H1 (cell line): ENCODE data around the gene COTL1. TPM values are rescaled to one million over a fixed set of nuclear protein-coding genes. Genes with fewer than 3 reads are reported as not detected.

Experiments
- CTCF ChIA-PET: fragments of 300-600 bp; sonication (Branson Sonifier 250); formaldehyde crosslinking; loops from one replicate; lab custom pipeline; 2021; ENCODE audit not compliant: partially characterized antibody; lab: Charles Lee
- POLR2A ChIA-PET: fragments of 300-600 bp; sonication (Branson Sonifier 250); formaldehyde crosslinking; loops from one replicate; lab custom pipeline; 2021; ENCODE audit warnings: inconsistent platforms; ENCODE audit not compliant: partially characterized antibody; lab: Charles Lee
- DNase-seq, 2 experiments: peaks; one replicate each; pipeline versions ENCODE4 v3.0.0 to v3.0.0-alpha.2; 2010 to 2022; ENCODE audit warnings: low spot score in 2 of 2, low read depth in 1 of 2, mixed read lengths in 1 of 2
- FAIRE-seq: peaks from 2 replicates; lab custom pipeline; 2011; peaks lifted over from hg19 to GRCh38; lab: Jason Lieb, UNC
- H2AFZ ChIP-seq: 2 replicates; pipeline ENCODE4 v1.8.1; 2012; ENCODE audit warnings: low read length, inconsistent platforms
- H2AK5ac ChIP-seq: 2 replicates; pipeline ENCODE4 v1.6.1; 2013; ENCODE audit warnings: low read depth, low read length
- H2BK120ac ChIP-seq: replicated peaks from 2 replicates; pipeline ENCODE3; 2013; ENCODE audit warnings: low read depth, low read length, inconsistent platforms
- H2BK12ac ChIP-seq: 2 replicates; pipeline ENCODE4 v1.6.1; 2013; ENCODE audit warnings: low read depth, low read length
- H2BK15ac ChIP-seq: 2 replicates; pipeline ENCODE4 v1.6.1; 2013; ENCODE audit warnings: low read length
- H2BK20ac ChIP-seq: 2 replicates; pipeline ENCODE4 v1.6.1; 2013; ENCODE audit warnings: low read length
- H2BK5ac ChIP-seq: 2 replicates; pipeline ENCODE4 v1.6.1; 2013; ENCODE audit warnings: low read depth, low read length
- H3K14ac ChIP-seq: 2 replicates; pipeline ENCODE4 v1.6.1; 2013; ENCODE audit warnings: inconsistent platforms; ENCODE audit not compliant: insufficient read length
- H3K18ac ChIP-seq: 2 replicates; pipeline ENCODE4 v1.6.1; 2013; ENCODE audit warnings: low read length; ENCODE audit errors: extremely low read depth
- H3K23ac ChIP-seq: 2 replicates; pipeline ENCODE4 v1.6.1; 2013; ENCODE audit warnings: inconsistent platforms; ENCODE audit not compliant: insufficient read length
- H3K23me2 ChIP-seq: 2 replicates; pipeline ENCODE4 v1.6.1; 2013; ENCODE audit warnings: low read depth, low read length
- H3K27ac ChIP-seq: 2 replicates; pipeline ENCODE4 v1.6.1; 2011; ENCODE audit warnings: low read depth, low read length, inconsistent platforms
- H3K27me3 ChIP-seq, 4 experiments: replicated peaks in 1 of 4; 1 replicate in 1 of 4; 2 replicates in 3 of 4; pipeline versions ENCODE4 v1.6.1 to v1.8.1; 2011 to 2013; ENCODE audit warnings: low read length in 3 of 4, mild to moderate bottlenecking in 3 of 4, inconsistent platforms in 2 of 4, mixed read lengths in 2 of 4, moderate library complexity in 1 of 4; ENCODE audit not compliant: control insufficient read depth in 3 of 4, insufficient read depth in 3 of 4; ENCODE audit errors: extremely low read depth in 1 of 4
- H3K36me3 ChIP-seq, 4 experiments: 2 replicates each; pipeline versions ENCODE4 v1.6.1 to v1.8.1; 2011 to 2013; ENCODE audit warnings: mild to moderate bottlenecking in 4 of 4, low read length in 3 of 4, moderate library complexity in 2 of 4, control low read depth in 1 of 4, inconsistent platforms in 1 of 4; ENCODE audit not compliant: insufficient read depth in 4 of 4, control insufficient read depth in 2 of 4
- H3K4ac ChIP-seq: replicated peaks from 2 replicates; pipeline ENCODE3; 2013; ENCODE audit warnings: low read length, low read depth, mixed read lengths, inconsistent platforms; ENCODE audit not compliant: insufficient read length
- H3K4me1 ChIP-seq, 4 experiments: replicated peaks in 1 of 4; 1 replicate in 1 of 4; 2 replicates in 3 of 4; pipeline versions ENCODE4 v1.6.1 to v1.8.1; 2011 to 2013; ENCODE audit warnings: low read length in 3 of 4, inconsistent platforms in 2 of 4, mixed read lengths in 1 of 4; ENCODE audit not compliant: insufficient read depth in 4 of 4, control insufficient read depth in 3 of 4
- H3K4me2 ChIP-seq, 2 experiments: 2 replicates each; pipeline versions ENCODE4 v1.6.1 to v1.8.1; 2011 to 2013; ENCODE audit warnings: low read depth in 2 of 2, low read length in 2 of 2, control low read depth in 1 of 2, inconsistent platforms in 1 of 2, mild to moderate bottlenecking in 1 of 2; ENCODE audit not compliant: insufficient read depth in 1 of 2
- H3K4me3 ChIP-seq, 4 experiments: fragments of 200-600, 300-600 bp in 1 of 4; sonication (generic), shearing (Covaris generic), sonication (Bioruptor Twin) in 1 of 4; 2 replicates each; pipeline versions ENCODE4 v1.5.1 to v1.8.1; 2011 to 2016; ENCODE audit warnings: low read length in 4 of 4, low read depth in 3 of 4, control low read depth in 2 of 4, inconsistent platforms in 2 of 4, mild to moderate bottlenecking in 2 of 4, mixed read lengths in 1 of 4, moderate library complexity in 1 of 4; ENCODE audit not compliant: insufficient read depth in 2 of 4; ENCODE audit errors: extremely low read depth in 1 of 4
- H3K56ac ChIP-seq: replicated peaks from 2 replicates; pipeline ENCODE3; 2013; ENCODE audit warnings: low read depth, mild to moderate bottlenecking, mixed read lengths, low read length, inconsistent platforms; ENCODE audit not compliant: insufficient read length
- H3K79me1 ChIP-seq: 2 replicates; pipeline ENCODE4 v1.6.1; 2013; ENCODE audit warnings: low read depth, low read length, control low read depth
- H3K79me2 ChIP-seq, 2 experiments: 2 replicates each; pipeline versions ENCODE4 v1.6.1 to v1.8.1; 2012 to 2013; ENCODE audit warnings: low read length in 2 of 2, mild to moderate bottlenecking in 2 of 2, inconsistent platforms in 1 of 2; ENCODE audit not compliant: insufficient read depth in 2 of 2, control insufficient read depth in 1 of 2
- H3K9ac ChIP-seq, 4 experiments: replicated peaks in 1 of 4; 1 replicate in 1 of 4; 2 replicates in 3 of 4; pipeline versions ENCODE4 v1.6.1 to v1.8.1; 2011 to 2013; ENCODE audit warnings: low read depth in 3 of 4, low read length in 3 of 4, control low read depth in 2 of 4, mild to moderate bottlenecking in 2 of 4, moderate library complexity in 2 of 4, inconsistent platforms in 1 of 4; ENCODE audit errors: extremely low read depth in 1 of 4
- H3K9me3 ChIP-seq, 2 experiments: 2 replicates each; pipeline versions ENCODE4 v1.6.1 to v1.8.1; 2012 to 2013; ENCODE audit warnings: mild to moderate bottlenecking in 2 of 2, moderate library complexity in 2 of 2, control low read depth in 1 of 2, inconsistent platforms in 1 of 2, low read depth in 1 of 2, low read length in 1 of 2, mixed read lengths in 1 of 2; ENCODE audit not compliant: insufficient read depth in 2 of 2
- H4K20me1 ChIP-seq, 2 experiments: replicated peaks in 1 of 2; 2 replicates each; pipeline versions ENCODE3 to v1.8.1; 2011 to 2013; ENCODE audit warnings: inconsistent platforms in 2 of 2, low read length in 2 of 2, mild to moderate bottlenecking in 1 of 2; ENCODE audit not compliant: insufficient read depth in 2 of 2, control insufficient read depth in 1 of 2
- H4K5ac ChIP-seq: 2 replicates; pipeline ENCODE4 v1.6.1; 2013; ENCODE audit warnings: low read length, low read depth, mixed read lengths, inconsistent platforms; ENCODE audit not compliant: insufficient read length
- H4K8ac ChIP-seq: 2 replicates; pipeline ENCODE4 v1.8.0; 2013; ENCODE audit warnings: mild to moderate bottlenecking, moderate library complexity, low read length, inconsistent platforms; ENCODE audit not compliant: insufficient read depth; ENCODE audit errors: extremely low read depth
- H4K91ac ChIP-seq: replicated peaks from 2 replicates; pipeline ENCODE3; 2013; ENCODE audit warnings: low read length, mixed read lengths, inconsistent platforms; ENCODE audit not compliant: insufficient read length
- BRCA1 ChIP-seq: IDR thresholded peaks from 2 replicates; pipeline ENCODE4 v1.6.1; 2012; ENCODE audit warnings: low read depth, low read length, improper control_type of control experiment
- CTBP2 ChIP-seq: IDR thresholded peaks from 2 replicates; pipeline ENCODE4 v1.7.0; 2011; ENCODE audit warnings: borderline replicate concordance, mild to moderate bottlenecking, moderate library complexity, mixed read lengths, low read length; ENCODE audit not compliant: insufficient read depth, insufficient read length
- EZH2 ChIP-seq: fragments of 200-600 bp; sonication (generic); IDR thresholded peaks from 2 replicates; pipeline ENCODE4 v1.7.1; 2012; ENCODE audit warnings: low read depth, mild to moderate bottlenecking, moderate library complexity, low read length, inconsistent platforms; ENCODE audit not compliant: severe bottlenecking
- JUND ChIP-seq: IDR thresholded peaks from 2 replicates; pipeline ENCODE4 v1.6.1; 2011; ENCODE audit warnings: mild to moderate bottlenecking, improper control_type of control experiment, low read length
- NRF1 ChIP-seq: IDR thresholded peaks from 2 replicates; pipeline ENCODE4 v1.6.1; 2011; ENCODE audit warnings: mild to moderate bottlenecking, low read depth, low read length, improper control_type of control experiment
- RBBP5 ChIP-seq: IDR thresholded peaks from 2 replicates; pipeline ENCODE4 v1.7.1; 2012; ENCODE audit warnings: low read depth, mild to moderate bottlenecking, inconsistent platforms, low read length, moderate library complexity, borderline replicate concordance
- RNF2 ChIP-seq: fragments of 200-900, 300-1000 bp; sonication (generic); IDR thresholded peaks from 2 replicates; pipeline ENCODE4 v1.7.1; 2016; ENCODE audit warnings: borderline replicate concordance, low read depth, mild to moderate bottlenecking, antibody characterized with exemption, low read length; ENCODE audit not compliant: poor library complexity, severe bottlenecking; ENCODE audit errors: missing control alignments
- SIRT6 ChIP-seq: IDR thresholded peaks from one replicate; pipeline ENCODE4 v1.7.1; 2012; ENCODE audit warnings: low read length, inconsistent platforms
- TAF7 ChIP-seq: optimal IDR thresholded peaks from 2 replicates; pipeline ENCODE3; 2011; ENCODE audit warnings: low read depth, mild to moderate bottlenecking, inconsistent platforms, low read length, moderate library complexity, borderline replicate concordance
- YY1 ChIP-seq: IDR thresholded peaks from 2 replicates; pipeline ENCODE4 v1.6.1; 2011; ENCODE audit warnings: low read depth, mild to moderate bottlenecking, low read length
- WGBS, 2 experiments: shearing (Covaris generic) in 1 of 2; methylation state at CpG; one replicate each; pipeline versions ENCODE4 v1.1.6 to v1.1.7; 2013 to 2015; ENCODE audit warnings: low lambda C conversion rate in 2 of 2, mixed read lengths in 2 of 2, inconsistent platforms in 1 of 2, low coverage in 1 of 2, missing lambda C conversion rate in 1 of 2; ENCODE audit not compliant: insufficient replicate concordance in 2 of 2, insufficient coverage in 1 of 2, insufficient read length in 1 of 2; ENCODE audit errors: extremely low coverage in 1 of 2, missing lambda C conversion rate in 1 of 2; 5-methylcytosine and 5-hydroxymethylcytosine counted together
- polyA plus RNA-seq, 7 experiments: library from polyadenylated mRNA; depleted of rRNA in 3 of 7; stranded (reverse) in 5 of 7; unstranded in 2 of 7; fragments of >200 nt in 5 of 7; fragments of 200-250 nt in 2 of 7; gene quantifications; 1 replicate in 5 of 7; 2 replicates in 1 of 7; 4 replicates in 1 of 7; pipeline versions ENCODE4 v1.2.1 to v1.2.3, GENCODE V29; 2011 to 2013; ENCODE audit warnings: missing spikeins in 2 of 7, mixed read lengths in 2 of 7
- total RNA-seq: library from RNA; stranded (reverse); fragmentation: NEBNext Ultra II Directional; extraction: Animal tissue kit (Norgen Biotek cat#: 25700); gene quantifications from 2 replicates; pipeline ENCODE4 v1.2.1, GENCODE V29; 2021
- TF ChIP-seq, protein P1 (sequence below): IDR thresholded peaks from 2 replicates; pipeline ENCODE4 v1.6.1; 2011; ENCODE audit warnings: low read length, improper control_type of control experiment
- TF ChIP-seq, protein P2 (sequence below): IDR thresholded peaks from 2 replicates; pipeline ENCODE4 v1.6.1; 2012; ENCODE audit warnings: inconsistent platforms

The COTL1 gene
- total and polyA plus RNA-seq, 2 of the 8 experiments (the other 6 are each of a cell fraction or from before 2014, with no cell fraction given), result 59.2 to 183 TPM

DNA sequence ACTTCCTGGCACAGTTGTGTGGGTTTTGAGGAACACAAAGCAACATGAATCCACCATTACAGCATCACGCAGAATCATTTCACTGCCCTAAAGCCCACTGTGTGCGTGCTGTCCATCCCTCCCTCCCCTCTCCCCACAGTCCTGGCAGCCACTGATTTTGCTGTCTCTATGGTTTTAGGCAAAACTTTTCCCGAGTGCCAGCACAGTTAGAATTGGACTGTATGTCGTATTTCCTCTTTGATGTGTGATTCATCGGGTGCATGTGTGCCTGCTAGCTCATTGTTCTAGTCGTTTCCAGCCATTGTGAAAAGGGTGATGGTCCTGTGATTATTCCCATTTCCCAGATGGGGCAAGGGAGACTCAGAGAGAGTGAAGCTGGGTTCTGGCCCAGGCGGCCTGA, 43.1 kb upstream of the COTL1 start:
- H3K27ac ChIP-seq, result no peak overlapping the region
- ChIA-PET POLR2A (interaction anchor here (1.1 kb wide), 1 partner anchor 8 kb away, joined by 3 read pairs; no protein-coding TSS in a partner anchor), CTCF (interaction anchor here (1.3 to 4.7 kb wide), 5 partner anchors 12 to 65 kb away, joined by 3 to 44 read pairs (median 4); no protein-coding TSS in a partner anchor)
- no peaks in the 10 kb centered on the region for H3K9me3 ChIP-seq
- H3K4me3 ChIP-seq, result no peak overlapping the region
- H2BK120ac ChIP-seq, result no peak overlapping the region
- H4K8ac ChIP-seq, result no peak overlapping the region
- H3K18ac ChIP-seq, result no peak overlapping the region
- DNase-seq (no peak), FAIRE-seq (no peak)
- H3K4me1 ChIP-seq, result peaks cover 0 to 5% (median 0%) of the 10 kb centered on the region in 4 experiments; a peak in 1 of 7 replicates
- H2BK15ac ChIP-seq, result no peak overlapping the region
- H3K79me2 ChIP-seq, result no peaks in the 10 kb centered on the region
- 91% methylated on average over 7 of the region's 7 CpGs; no CpG with 5 or more reads in 1 of the 2 experiments for WGBS, 2 experiments
- no peaks in the 10 kb centered on the region for H3K23me2 ChIP-seq
- H2BK12ac ChIP-seq, result no peak overlapping the region
- no peaks in the 10 kb centered on the region for H3K27me3 ChIP-seq
- H3K9ac ChIP-seq, result no peak overlapping the region
- peaks cover 8 to 24% (median 19%) of the 10 kb centered on the region in 4 experiments; a peak in 6 of 8 replicates for H3K36me3 ChIP-seq
- H4K5ac ChIP-seq, result no peak overlapping the region
- no peak overlapping the region for H2BK5ac ChIP-seq
- no peak overlapping the region for H4K91ac ChIP-seq
- H4K20me1 ChIP-seq, result no peaks in the 10 kb centered on the region
- no peak overlapping the region for H3K4me2 ChIP-seq
- no peak overlapping the region for H3K14ac ChIP-seq
- H3K56ac ChIP-seq, result no peak overlapping the region
- no peak overlapping the region for H3K4ac ChIP-seq
- no peak overlapping the region for H2BK20ac ChIP-seq
- no peak overlapping the region for H2AK5ac ChIP-seq
- no peak overlapping the region for H3K23ac ChIP-seq
- no peaks in the 10 kb centered on the region; the same call in 1 of the 2 replicates for H3K79me1 ChIP-seq
- no peak overlapping the region for H2AFZ ChIP-seq
- no peak for TF ChIP-seq EZH2
- no peak for TF ChIP-seq YY1
- no peak for TF ChIP-seq JUND
- no peak for TF ChIP-seq CTBP2
- TF ChIP-seq SIRT6, result no peak
- TF ChIP-seq RBBP5, result no peak
- no peak for TF ChIP-seq TAF7
- TF ChIP-seq, protein P1, sequence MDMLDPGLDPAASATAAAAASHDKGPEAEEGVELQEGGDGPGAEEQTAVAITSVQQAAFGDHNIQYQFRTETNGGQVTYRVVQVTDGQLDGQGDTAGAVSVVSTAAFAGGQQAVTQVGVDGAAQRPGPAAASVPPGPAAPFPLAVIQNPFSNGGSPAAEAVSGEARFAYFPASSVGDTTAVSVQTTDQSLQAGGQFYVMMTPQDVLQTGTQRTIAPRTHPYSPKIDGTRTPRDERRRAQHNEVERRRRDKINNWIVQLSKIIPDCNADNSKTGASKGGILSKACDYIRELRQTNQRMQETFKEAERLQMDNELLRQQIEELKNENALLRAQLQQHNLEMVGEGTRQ, result no peak
- TF ChIP-seq, protein P2, sequence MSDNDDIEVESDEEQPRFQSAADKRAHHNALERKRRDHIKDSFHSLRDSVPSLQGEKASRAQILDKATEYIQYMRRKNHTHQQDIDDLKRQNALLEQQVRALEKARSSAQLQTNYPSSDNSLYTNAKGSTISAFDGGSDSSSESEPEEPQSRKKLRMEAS, result no peak
- TF ChIP-seq NRF1, result no peak
- no peak for TF ChIP-seq BRCA1
- TF ChIP-seq RNF2, result no peak
